ENCODE results near the gene PLXNA4.

PLXNA4 gene

GRCh38 chr7:132150711-132151110 is 425.6 kb downstream of the PLXNA4 start:
- Histone ChIP-seq H4K20me1 (ENCODE audit: control insufficient read depth, insufficient read depth, low read depth, low read length) (no peaks in the 10 kb centered on the region), H3K27me3 (ENCODE audit: control insufficient read depth, low read length) (no peaks in the 10 kb centered on the region; the same call in 1 of the 2 replicates), H3K4me2 (ENCODE audit: low read length) (no peak overlapping the region), H3K36me3 (ENCODE audit: control insufficient read depth, low read length) (no peaks in the 10 kb centered on the region), H3F3A (ENCODE audit: control insufficient read depth, insufficient read depth) (no peaks in the 10 kb centered on the region), H3K4me3 (ENCODE audit: low read length) (no peak overlapping the region), H3K79me2 (ENCODE audit: control insufficient read depth, low read length) (no peaks in the 10 kb centered on the region), H3K9me3 (ENCODE audit: control insufficient read depth, insufficient read depth, low read length) (no peaks in the 10 kb centered on the region), H3K27ac (ENCODE audit: low read depth, low read length) (no peak overlapping the region), H3K4me1 (ENCODE audit: control insufficient read depth, low read length) (no peaks in the 10 kb centered on the region), H3K9me2 (replicated peaks; ENCODE audit: control insufficient read depth, low read length) (no peaks in the 10 kb centered on the region)
- no peak for TF ChIP-seq EZH2phosphoT487 (IDR thresholded peaks at IDR 0.05; ENCODE audit: borderline replicate concordance, low read length)
- no peak for TF ChIP-seq CTCF (IDR thresholded peaks at IDR 0.05; ENCODE audit: low read depth, low read length, poor library complexity, severe bottlenecking)

GRCh38 chr7:132149436-132150304 is 426.6 kb downstream of the PLXNA4 start:
- Histone ChIP-seq H3F3A (ENCODE audit: control insufficient read depth, insufficient read depth) (no peaks in the 10 kb centered on the region), H3K4me2 (ENCODE audit: low read length) (no peak overlapping the region), H3K79me2 (ENCODE audit: control insufficient read depth, low read length) (no peaks in the 10 kb centered on the region), H3K27ac (ENCODE audit: low read depth, low read length) (no peak overlapping the region), H3K9me2 (replicated peaks; ENCODE audit: control insufficient read depth, low read length) (no peaks in the 10 kb centered on the region), H3K36me3 (ENCODE audit: control insufficient read depth, low read length) (no peaks in the 10 kb centered on the region), H3K27me3 (ENCODE audit: control insufficient read depth, low read length) (no peaks in the 10 kb centered on the region), H3K9me3 (ENCODE audit: control insufficient read depth, insufficient read depth, low read length) (no peaks in the 10 kb centered on the region), H3K4me3 (ENCODE audit: low read length) (no peak overlapping the region), H3K4me1 (ENCODE audit: control insufficient read depth, low read length) (no peaks in the 10 kb centered on the region), H4K20me1 (ENCODE audit: control insufficient read depth, insufficient read depth, low read depth, low read length) (no peaks in the 10 kb centered on the region)
- no peak for TF ChIP-seq CTCF (IDR thresholded peaks at IDR 0.05; ENCODE audit: low read depth, low read length, poor library complexity, severe bottlenecking)
- TF ChIP-seq EZH2phosphoT487 (IDR thresholded peaks at IDR 0.05; ENCODE audit: borderline replicate concordance, low read length), result no peak

- no peaks in the 10 kb centered on the region for H3K79me2 ChIP-seq (ENCODE audit: control insufficient read depth, low read length)
Observed at GRCh38 chr7:132148876-132149275, 427.4 kb downstream of the PLXNA4 start.

More at GRCh38 chr7:132148876-132149275, 427.4 kb downstream of the PLXNA4 start:
- H3K4me2 ChIP-seq (ENCODE audit: low read length), result no peak overlapping the region
- H3K9me2 ChIP-seq (replicated peaks; ENCODE audit: control insufficient read depth, low read length), result no peaks in the 10 kb centered on the region
- H3K4me1 ChIP-seq (ENCODE audit: control insufficient read depth, low read length), result no peaks in the 10 kb centered on the region
- H3F3A ChIP-seq (ENCODE audit: control insufficient read depth, insufficient read depth), result no peaks in the 10 kb centered on the region
- TF ChIP-seq EZH2phosphoT487 (IDR thresholded peaks at IDR 0.05; ENCODE audit: borderline replicate concordance, low read length), result no peak
- TF ChIP-seq CTCF (IDR thresholded peaks at IDR 0.05; ENCODE audit: low read depth, low read length, poor library complexity, severe bottlenecking), result no peak
- H3K36me3 ChIP-seq (ENCODE audit: control insufficient read depth, low read length), result no peaks in the 10 kb centered on the region
- H4K20me1 ChIP-seq (ENCODE audit: control insufficient read depth, insufficient read depth, low read depth, low read length), result no peaks in the 10 kb centered on the region
- H3K4me3 ChIP-seq (ENCODE audit: low read length), result no peak overlapping the region
- no peaks in the 10 kb centered on the region for H3K9me3 ChIP-seq (ENCODE audit: control insufficient read depth, insufficient read depth, low read length)
- H3K27me3 ChIP-seq (ENCODE audit: control insufficient read depth, low read length), result no peaks in the 10 kb centered on the region
- no peak overlapping the region for H3K27ac ChIP-seq (ENCODE audit: low read depth, low read length)

Measured in DOHH2 (cell line).